HepG2 (cell line): ENCODE measurements around the gene TBC1D16. TPM values are rescaled to one million over a fixed set of nuclear protein-coding genes. Genes with fewer than 3 reads are reported as not detected.

ENCODE experiments used
- ATAC-seq: fragments of 200-7000 bp; cut with Tn5 transposase; 3 replicates; pipeline ENCODE4 v1.9.1; 2020; ENCODE audit warnings: mild to moderate bottlenecking, moderate library complexity
- BruUV-seq: library from RNA; stranded (reverse); fragments of 400-500 nt; replicated peaks from 2 replicates; lab custom pipeline; 2021; lab: Mats Ljungman, UMichigan
- CTCF ChIA-PET: fragments of 300-600 bp; formaldehyde crosslinking; extraction: SDS; loops from one replicate; lab custom pipeline; 2021; ENCODE audit warnings: low total read pairs, inconsistent platforms, low intra/inter-chr PET ratio; lab: Yijun Ruan, JAX
- POLR2A ChIA-PET: fragments of 350-600 bp; sonication (Branson Sonifier 250); formaldehyde crosslinking; loops from one replicate; lab custom pipeline; 2020; ENCODE audit warnings: antibody characterized with exemption, inconsistent platforms; lab: Yijun Ruan, JAX
- DNase-seq: peaks from one replicate; pipeline ENCODE4 v3.0.0-alpha.2; 2015; ENCODE audit warnings: low spot score
- FAIRE-seq: peaks from 3 replicates; lab custom pipeline; 2011; peaks lifted over from hg19 to GRCh38; lab: Jason Lieb, UNC
- H2AFZ ChIP-seq: one replicate; pipeline ENCODE4 v1.6.1; 2011; ENCODE audit warnings: low read length, inconsistent platforms
- H3K27ac ChIP-seq: fragments of 300-600 bp; 3 replicates; pipeline ENCODE4 v1.8.0; 2011; ENCODE audit warnings: mixed run types, mild to moderate bottlenecking, mixed read lengths, low read length, inconsistent platforms; ENCODE audit not compliant: insufficient read depth; ENCODE audit errors: extremely low read length
- H3K27me3 ChIP-seq, 2 experiments: fragments of 200-600 bp in 1 of 2; 2 replicates in 1 of 2; 3 replicates in 1 of 2; pipeline versions ENCODE4 v1.6.0 to v1.8.0; 2011; ENCODE audit warnings: low read length in 2 of 2, mild to moderate bottlenecking in 2 of 2, moderate library complexity in 2 of 2, inconsistent platforms in 1 of 2; ENCODE audit not compliant: insufficient read depth in 2 of 2, control insufficient read depth in 1 of 2
- H3K36me3 ChIP-seq, 2 experiments: fragments of 200-600 bp in 1 of 2; replicated peaks in 1 of 2; 2 replicates in 1 of 2; 3 replicates in 1 of 2; pipeline versions ENCODE4 v1.5.1 to v1.8.0; 2011; ENCODE audit warnings: low read length in 2 of 2, inconsistent platforms in 1 of 2; ENCODE audit not compliant: insufficient read depth in 2 of 2, control insufficient read depth in 1 of 2
- H3K4me1 ChIP-seq: 2 replicates; pipeline ENCODE4 v1.5.1; 2012; ENCODE audit warnings: low read length, inconsistent platforms; ENCODE audit not compliant: insufficient read depth
- H3K4me2 ChIP-seq: 2 replicates; pipeline ENCODE4 v1.6.0; 2011; ENCODE audit warnings: low read depth, low read length, inconsistent platforms
- H3K4me3 ChIP-seq, 3 experiments: fragments of 200-600 bp in 1 of 3; sonication (generic), shearing (Covaris generic) in 1 of 3; replicated peaks in 1 of 3; 2 replicates each; pipeline ENCODE4 v1.5.1; 2011 to 2016; ENCODE audit warnings: low read length in 3 of 3, inconsistent platforms in 2 of 3, low read depth in 2 of 3, mild to moderate bottlenecking in 2 of 3, control low read depth in 1 of 3, mixed read lengths in 1 of 3; ENCODE audit not compliant: insufficient read depth in 1 of 3
- H3K79me2 ChIP-seq: one replicate; pipeline ENCODE4 v1.6.1; 2011; ENCODE audit warnings: low read length, inconsistent platforms; ENCODE audit not compliant: insufficient read depth
- H3K9ac ChIP-seq: 2 replicates; pipeline ENCODE4 v1.6.0; 2011; ENCODE audit warnings: mild to moderate bottlenecking, low read depth, low read length, inconsistent platforms; ENCODE audit not compliant: insufficient read depth
- H3K9me3 ChIP-seq: 2 replicates; pipeline ENCODE4 v1.5.1; 2012; ENCODE audit warnings: mild to moderate bottlenecking, low read length
- H4K20me1 ChIP-seq: 2 replicates; pipeline ENCODE4 v1.6.0; 2011; ENCODE audit warnings: inconsistent platforms, mild to moderate bottlenecking, low read length, moderate library complexity; ENCODE audit not compliant: insufficient read depth
- ARNT2 ChIP-seq: sonication (generic); formaldehyde crosslinking; IDR thresholded peaks from 2 replicates; pipeline ENCODE4 v1.8.0; 2022; ENCODE audit warnings: mild to moderate bottlenecking, low read depth, missing genetic modification reagents, moderate library complexity
- FOXA3 ChIP-seq: IDR thresholded peaks from 2 replicates; pipeline ENCODE4 v1.6.1; 2016; ENCODE audit warnings: missing genetic modification reagents, missing compliant biosample characterization
- HOMEZ ChIP-seq: IDR thresholded peaks from 2 replicates; pipeline ENCODE4 v1.6.1; 2016; ENCODE audit warnings: low read depth
- KAT2B ChIP-seq: fragments of 150-350 bp; IDR thresholded peaks from 2 replicates; pipeline ENCODE4 v1.6.1; 2014; ENCODE audit warnings: low read depth, low read length, borderline replicate concordance
- KAT7 ChIP-seq: IDR thresholded peaks from 2 replicates; pipeline ENCODE4 v1.6.1; 2018; ENCODE audit warnings: borderline replicate concordance, missing compliant biosample characterization
- KDM6A ChIP-seq: IDR thresholded peaks from 2 replicates; pipeline ENCODE4 v1.6.1; 2016; ENCODE audit warnings: low read depth
- MAZ ChIP-seq, 2 experiments: sonication (generic) in 1 of 2; formaldehyde crosslinking in 1 of 2; IDR thresholded peaks; 2 replicates each; pipeline versions ENCODE4 v1.5.0 to v1.6.1; 2012 to 2020; ENCODE audit warnings: low read depth in 2 of 2, mild to moderate bottlenecking in 2 of 2, borderline replicate concordance in 1 of 2, improper control_type of control experiment in 1 of 2, low read length in 1 of 2, missing genetic modification reagents in 1 of 2, moderate library complexity in 1 of 2
- NCOA5 ChIP-seq: sonication (generic); formaldehyde crosslinking; IDR thresholded peaks from 2 replicates; pipeline ENCODE4 v1.4.0; 2020; ENCODE audit warnings: missing genetic modification reagents
- RARA ChIP-seq: IDR thresholded peaks from 2 replicates; pipeline ENCODE4 v1.6.1; 2016; ENCODE audit warnings: missing genetic modification reagents, missing compliant biosample characterization
- SAP130 ChIP-seq: IDR thresholded peaks from 2 replicates; pipeline ENCODE4 v1.6.1; 2016; ENCODE audit warnings: low read depth
- ZNF143 ChIP-seq: sonication (generic); formaldehyde crosslinking; IDR thresholded peaks from 2 replicates; pipeline ENCODE4 v1.4.0; 2020; ENCODE audit warnings: missing genetic modification reagents
- ZNF253 ChIP-seq: sonication (generic); formaldehyde crosslinking; IDR thresholded peaks from 2 replicates; pipeline ENCODE4 v1.8.0; 2022; ENCODE audit warnings: mild to moderate bottlenecking, missing genetic modification reagents, borderline replicate concordance
- ZNF484 ChIP-seq: sonication (generic); formaldehyde crosslinking; IDR thresholded peaks from 2 replicates; pipeline ENCODE4 v1.5.1; 2020; ENCODE audit warnings: mild to moderate bottlenecking, low read depth, missing genetic modification reagents, borderline replicate concordance
- ZNF564 ChIP-seq: sonication (generic); formaldehyde crosslinking; IDR thresholded peaks from 2 replicates; pipeline ENCODE4 v1.8.1; 2023; ENCODE audit warnings: mild to moderate bottlenecking, missing genetic modification reagents
- ZNF7 ChIP-seq: IDR thresholded peaks from 2 replicates; pipeline ENCODE4 v1.6.1; 2016; ENCODE audit warnings: missing biosample characterization, missing genetic modification reagents
- ZNF747 ChIP-seq: sonication (generic); formaldehyde crosslinking; IDR thresholded peaks from 2 replicates; pipeline ENCODE4 v1.8.1; 2023; ENCODE audit warnings: missing genetic modification reagents, mild to moderate bottlenecking, borderline replicate concordance
- ZNF782 ChIP-seq: sonication (generic); formaldehyde crosslinking; IDR thresholded peaks from 2 replicates; pipeline ENCODE4 v1.4.0; 2020; ENCODE audit warnings: missing genetic modification reagents, mild to moderate bottlenecking, borderline replicate concordance
- ZNF790 ChIP-seq: sonication (generic); formaldehyde crosslinking; IDR thresholded peaks from 2 replicates; pipeline ENCODE4 v1.8.0; 2022; ENCODE audit warnings: missing genetic modification reagents, mild to moderate bottlenecking, borderline replicate concordance
- ZNF891 ChIP-seq: sonication (generic); formaldehyde crosslinking; IDR thresholded peaks from 2 replicates; pipeline ENCODE4 v1.5.0; 2020; ENCODE audit warnings: mild to moderate bottlenecking, missing genetic modification reagents
- WGBS: methylation state at CpG from one replicate; pipeline ENCODE4 v1.1.6; 2017; ENCODE audit warnings: low lambda C conversion rate; 5-methylcytosine and 5-hydroxymethylcytosine counted together
- in situ Hi-C: cut with HindIII; loops from 2 replicates; pipeline ENCODE4 v1.10.0; 2017; ENCODE audit warnings: low pct_unique_long_range_greater_than_20kb; ENCODE audit not compliant: extremely low pct_ligation_motif_present
- intact Hi-C: fragments of 100-400 bp; cut with micrococcal nuclease; formaldehyde crosslinking; loops from one replicate; pipeline ENCODE4 v1.10.0; 2022; ENCODE audit not compliant: unreplicated experiment
- polyA plus RNA-seq, 8 experiments: library from polyadenylated mRNA; depleted of rRNA in 3 of 8; stranded (reverse) in 7 of 8; unstranded in 1 of 8; fragments of >200 nt; fragmentation: Illumina TruSeq in 4 of 8; extraction: Trizol in 4 of 8; gene quantifications; 2 replicates each; pipeline versions ENCODE4 v1.2.1 to v1.2.3, GENCODE V29; 2011 to 2016; ENCODE audit warnings: low read depth in 4 of 8, missing spikeins in 1 of 8, mixed read lengths in 1 of 8; ENCODE audit not compliant: insufficient read depth in 1 of 8
- total RNA-seq, 5 experiments: library from RNA; depleted of rRNA; stranded (reverse); fragments of >200 nt; fragmentation: Illumina TruSeq; extraction: Trizol; gene quantifications; 2 replicates each; pipeline ENCODE4 v1.2.3, GENCODE V29; 2016; ENCODE audit warnings: low read depth in 1 of 5
- TF ChIP-seq, protein P1 (sequence below): sonication (generic); formaldehyde crosslinking; IDR thresholded peaks from 2 replicates; pipeline ENCODE4 v1.5.1; 2020; ENCODE audit warnings: mild to moderate bottlenecking, moderate library complexity, missing genetic modification reagents
- TF ChIP-seq, protein P2 (sequence below), 2 experiments: fragments of 450-650 bp in 1 of 2; sonication (generic) in 1 of 2; formaldehyde crosslinking; IDR thresholded peaks; 2 replicates each; pipeline versions ENCODE4 v1.5.0 to v1.8.0; 2020 to 2022; ENCODE audit warnings: mild to moderate bottlenecking in 1 of 2, missing genetic modification reagents in 1 of 2

Gene TBC1D16
- total and polyA plus RNA-seq, 2 of the 13 experiments (the other 11 are each of a cell fraction or from before 2014, with no cell fraction given) = 14.9 to 24.9 TPM

DNA sequence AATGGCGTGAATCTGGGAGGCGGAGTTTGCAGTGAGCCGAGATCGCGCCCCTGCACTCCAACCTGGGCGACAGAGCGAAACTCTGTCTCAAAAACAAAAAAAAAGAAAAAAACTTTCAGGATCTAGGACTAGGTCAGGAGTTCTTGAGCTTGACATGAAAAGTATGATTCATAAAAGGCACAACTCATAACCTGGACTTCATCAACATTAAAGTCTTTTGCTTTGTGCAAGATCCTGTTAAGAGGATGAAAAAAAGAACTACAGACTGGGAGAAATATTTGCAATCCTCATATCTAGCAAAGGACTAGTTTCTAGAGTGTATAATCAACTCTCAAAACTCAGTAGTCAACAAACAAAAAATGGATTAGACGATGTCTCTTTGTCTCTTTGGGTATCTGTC lies 40.0 kb downstream of the TBC1D16 start (continued):
- TF ChIP-seq HOMEZ (no peak), ARNT2 (no peak), ZNF143 (CRISPR knock-in tag) (no peak), ZNF564 (CRISPR knock-in tag) (no peak)

GRCh38 chr17:79994602-79995001 lies 41.1 kb downstream of the TBC1D16 start:
- no peaks in the 10 kb centered on the region for H3K9me3 ChIP-seq
- H2AFZ ChIP-seq = no peak overlapping the region
- intact Hi-C loops = no loop called here
- H3K27ac ChIP-seq = peak overlapping the region; percentile 98
- no TSS peak for BruUV-seq
- H3K79me2 ChIP-seq = peaks cover 7% of the 10 kb centered on the region
- H3K36me3 ChIP-seq = no peaks in the 10 kb centered on the region
- ChIA-PET CTCF (no interaction called here), POLR2A (interaction anchor here (0.8 to 10.9 kb wide), 26 partner anchors 11 to 269 kb away, joined by 3 to 333 read pairs (median 8); partner anchors contain the start of genes CBX4, CBX8 and GAA)
- in situ Hi-C loops = loop anchor here (5.0 kb wide), 3 partner anchors 67 to 182 kb away; partner anchors contain the start of gene CBX4
- no peak for FAIRE-seq
- no peak overlapping the region for H3K4me3 ChIP-seq
- WGBS = 90% methylated on average over 13 of the region's 13 CpGs
- H4K20me1 ChIP-seq = no peaks in the 10 kb centered on the region
- H3K9ac ChIP-seq = peak overlapping the region; percentile 88; the same call in 1 of the 2 replicates
- ATAC-seq = no peak
- no peaks in the 10 kb centered on the region for H3K27me3 ChIP-seq
- peaks cover 80% of the 10 kb centered on the region for H3K4me1 ChIP-seq
- DNase-seq = no peak
- 0 out of 2 replicates have a peak overlapping the region, but pooled peaks have one; percentile 5 for H3K4me2 ChIP-seq
- no peak for TF ChIP-seq KAT2B
- TF ChIP-seq KDM6A = no peak
- TF ChIP-seq SAP130 = no peak
- TF ChIP-seq KAT7 (CRISPR knock-in tag) = peak; percentile 24; the same call in 1 of the 2 replicates
- peak; percentile 57; the same call in 1 of the 2 replicates for TF ChIP-seq ZNF891 (CRISPR knock-in tag)
- TF ChIP-seq, protein P1, sequence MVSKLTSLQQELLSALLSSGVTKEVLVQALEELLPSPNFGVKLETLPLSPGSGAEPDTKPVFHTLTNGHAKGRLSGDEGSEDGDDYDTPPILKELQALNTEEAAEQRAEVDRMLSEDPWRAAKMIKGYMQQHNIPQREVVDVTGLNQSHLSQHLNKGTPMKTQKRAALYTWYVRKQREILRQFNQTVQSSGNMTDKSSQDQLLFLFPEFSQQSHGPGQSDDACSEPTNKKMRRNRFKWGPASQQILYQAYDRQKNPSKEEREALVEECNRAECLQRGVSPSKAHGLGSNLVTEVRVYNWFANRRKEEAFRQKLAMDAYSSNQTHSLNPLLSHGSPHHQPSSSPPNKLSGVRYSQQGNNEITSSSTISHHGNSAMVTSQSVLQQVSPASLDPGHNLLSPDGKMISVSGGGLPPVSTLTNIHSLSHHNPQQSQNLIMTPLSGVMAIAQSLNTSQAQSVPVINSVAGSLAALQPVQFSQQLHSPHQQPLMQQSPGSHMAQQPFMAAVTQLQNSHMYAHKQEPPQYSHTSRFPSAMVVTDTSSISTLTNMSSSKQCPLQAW (CRISPR knock-in tag) = peak; percentile 41; the same call in 1 of the 2 replicates
- no peak for TF ChIP-seq ZNF7 (CRISPR knock-in tag)
- peak; percentile 43; the same call in 1 of the 2 replicates for TF ChIP-seq FOXA3 (CRISPR knock-in tag)
- TF ChIP-seq ZNF747 = no peak
- no peak for TF ChIP-seq NCOA5 (CRISPR knock-in tag)
- TF ChIP-seq ZNF484 (CRISPR knock-in tag) = no peak
- TF ChIP-seq ZNF253 (CRISPR knock-in tag) = no peak
- no peak for TF ChIP-seq ZNF790 (CRISPR knock-in tag)
- TF ChIP-seq, protein P2, sequence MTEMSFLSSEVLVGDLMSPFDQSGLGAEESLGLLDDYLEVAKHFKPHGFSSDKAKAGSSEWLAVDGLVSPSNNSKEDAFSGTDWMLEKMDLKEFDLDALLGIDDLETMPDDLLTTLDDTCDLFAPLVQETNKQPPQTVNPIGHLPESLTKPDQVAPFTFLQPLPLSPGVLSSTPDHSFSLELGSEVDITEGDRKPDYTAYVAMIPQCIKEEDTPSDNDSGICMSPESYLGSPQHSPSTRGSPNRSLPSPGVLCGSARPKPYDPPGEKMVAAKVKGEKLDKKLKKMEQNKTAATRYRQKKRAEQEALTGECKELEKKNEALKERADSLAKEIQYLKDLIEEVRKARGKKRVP (CRISPR knock-in tag; IDR thresholded peaks at IDR 0.05) = no peak
- TF ChIP-seq MAZ (IDR thresholded peaks at IDR 0.05; ENCODE audit: borderline replicate concordance, low read depth, low read length) = no peak
- TF ChIP-seq MAZ (CRISPR knock-in tag; IDR thresholded peaks at IDR 0.05; ENCODE audit: low read depth) = no peak
- TF ChIP-seq RARA (CRISPR knock-in tag) = peak; percentile 7; the same call in 1 of the 2 replicates
- no peak for TF ChIP-seq ZNF782 (CRISPR knock-in tag)
